GM18873 (cell line): ENCODE measurements around the gene DNAH1.

ENCODE experiments used
- ATAC-seq: cut with Tn5 transposase; IDR thresholded peaks from one replicate; pipeline ENCODE4 v1.9.1; 2021; ENCODE audit warnings: mild to moderate bottlenecking, moderate library complexity, moderate number of reproducible peaks; ENCODE audit not compliant: unreplicated experiment, low FRiP score

Gene DNAH1

DNA sequence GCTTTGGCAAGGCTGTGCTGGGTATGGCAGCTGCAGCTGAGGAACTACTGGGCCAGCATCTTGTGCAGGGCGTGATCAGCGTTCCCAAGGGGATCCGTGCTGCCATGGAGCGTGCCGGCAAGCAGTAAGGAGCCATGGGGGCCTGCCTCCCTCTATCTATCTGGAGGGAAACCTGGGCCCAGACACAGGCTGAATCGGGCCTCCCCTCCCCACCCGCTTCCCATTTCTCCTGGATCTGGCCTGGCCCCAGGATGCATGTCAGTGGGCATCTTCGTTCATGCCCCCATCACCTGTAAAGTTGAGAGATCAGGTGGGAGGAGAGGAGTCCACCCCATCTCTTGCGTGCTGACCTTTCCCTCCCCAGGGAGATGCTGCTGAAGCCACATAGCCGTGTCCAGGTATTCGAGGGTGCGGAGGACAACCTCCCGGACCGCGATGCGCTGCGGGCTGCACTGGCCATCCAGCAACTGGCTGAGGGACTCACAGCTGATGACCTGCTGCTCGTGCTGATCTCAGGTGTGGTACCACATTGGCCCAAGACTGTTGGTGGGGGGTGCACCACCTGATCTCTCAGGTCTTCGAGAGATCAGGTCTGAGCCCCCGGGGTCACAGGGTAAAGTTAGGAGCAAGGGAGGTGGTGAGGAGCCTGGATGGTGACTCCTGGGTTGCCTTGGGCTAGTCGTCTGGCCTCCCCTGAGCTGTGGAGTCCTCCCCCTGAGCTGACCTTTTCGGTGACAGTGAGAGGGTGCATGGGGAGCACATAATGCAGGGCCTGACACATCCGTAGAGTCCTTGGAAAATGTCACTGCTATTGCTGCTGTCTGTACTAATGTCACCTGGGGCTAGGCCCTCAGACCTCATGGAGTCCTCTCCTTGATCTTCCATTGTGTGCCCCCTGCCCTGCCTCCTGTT, 25.3 kb upstream of the DNAH1 start:
- ATAC-seq: no peak

DNA sequence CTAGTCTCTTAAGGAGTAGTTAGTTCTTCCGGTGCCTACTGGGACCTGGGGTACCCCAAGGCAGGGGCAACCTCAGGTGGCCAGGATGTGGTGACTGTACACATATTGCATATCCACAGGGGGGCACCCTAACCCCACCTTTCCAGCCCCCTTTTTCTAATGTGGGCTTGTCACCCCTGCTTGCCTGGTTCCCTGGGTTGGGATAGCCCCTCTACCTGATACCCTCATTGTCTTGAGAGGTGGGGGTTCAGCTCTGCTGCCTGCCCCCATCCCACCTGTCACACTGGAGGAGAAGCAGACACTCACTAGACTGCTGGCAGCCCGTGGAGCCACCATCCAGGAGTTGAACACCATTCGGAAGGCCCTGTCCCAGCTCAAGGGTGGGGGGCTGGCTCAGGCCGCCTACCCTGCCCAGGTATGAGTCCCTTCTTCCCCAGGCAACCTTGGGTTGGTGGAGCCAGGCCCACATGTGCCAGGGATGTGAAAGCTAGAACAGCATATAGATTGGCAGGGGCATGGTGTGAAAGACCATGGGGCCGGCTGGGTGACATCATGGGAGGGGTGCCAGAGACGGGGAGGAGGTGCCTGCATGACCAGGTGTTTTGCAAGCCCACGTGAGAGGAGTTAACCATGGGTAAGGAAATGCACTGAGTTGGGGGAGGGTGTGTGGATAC, 24.5 kb upstream of the DNAH1 start:
- ATAC-seq: no peak

DNA sequence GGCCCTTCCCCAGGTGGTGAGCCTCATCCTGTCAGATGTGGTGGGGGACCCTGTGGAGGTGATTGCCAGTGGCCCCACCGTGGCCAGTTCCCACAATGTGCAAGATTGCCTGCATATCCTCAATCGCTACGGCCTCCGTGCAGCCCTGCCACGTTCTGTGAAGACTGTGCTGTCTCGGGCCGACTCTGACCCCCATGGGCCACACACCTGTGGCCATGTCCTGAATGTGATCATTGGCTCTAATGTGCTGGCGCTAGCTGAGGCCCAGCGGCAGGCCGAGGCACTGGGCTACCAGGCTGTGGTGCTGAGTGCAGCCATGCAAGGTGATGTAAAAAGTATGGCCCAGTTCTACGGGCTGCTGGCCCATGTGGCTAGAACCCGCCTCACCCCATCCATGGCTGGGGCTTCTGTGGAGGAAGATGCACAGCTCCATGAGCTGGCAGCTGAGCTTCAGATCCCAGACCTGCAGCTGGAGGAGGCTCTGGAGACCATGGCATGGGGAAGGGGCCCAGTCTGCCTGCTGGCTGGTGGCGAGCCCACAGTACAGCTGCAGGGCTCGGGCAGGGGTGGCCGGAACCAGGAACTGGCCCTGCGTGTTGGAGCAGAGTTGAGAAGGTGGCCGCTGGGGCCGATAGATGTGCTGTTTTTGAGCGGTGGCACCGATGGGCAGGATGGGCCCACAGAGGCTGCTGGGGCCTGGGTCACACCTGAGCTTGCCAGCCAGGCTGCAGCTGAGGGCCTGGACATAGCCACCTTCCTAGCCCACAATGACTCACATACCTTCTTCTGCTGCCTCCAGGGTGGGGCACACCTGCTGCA, 23.7 kb upstream of the DNAH1 start:
- no peak for ATAC-seq

DNA sequence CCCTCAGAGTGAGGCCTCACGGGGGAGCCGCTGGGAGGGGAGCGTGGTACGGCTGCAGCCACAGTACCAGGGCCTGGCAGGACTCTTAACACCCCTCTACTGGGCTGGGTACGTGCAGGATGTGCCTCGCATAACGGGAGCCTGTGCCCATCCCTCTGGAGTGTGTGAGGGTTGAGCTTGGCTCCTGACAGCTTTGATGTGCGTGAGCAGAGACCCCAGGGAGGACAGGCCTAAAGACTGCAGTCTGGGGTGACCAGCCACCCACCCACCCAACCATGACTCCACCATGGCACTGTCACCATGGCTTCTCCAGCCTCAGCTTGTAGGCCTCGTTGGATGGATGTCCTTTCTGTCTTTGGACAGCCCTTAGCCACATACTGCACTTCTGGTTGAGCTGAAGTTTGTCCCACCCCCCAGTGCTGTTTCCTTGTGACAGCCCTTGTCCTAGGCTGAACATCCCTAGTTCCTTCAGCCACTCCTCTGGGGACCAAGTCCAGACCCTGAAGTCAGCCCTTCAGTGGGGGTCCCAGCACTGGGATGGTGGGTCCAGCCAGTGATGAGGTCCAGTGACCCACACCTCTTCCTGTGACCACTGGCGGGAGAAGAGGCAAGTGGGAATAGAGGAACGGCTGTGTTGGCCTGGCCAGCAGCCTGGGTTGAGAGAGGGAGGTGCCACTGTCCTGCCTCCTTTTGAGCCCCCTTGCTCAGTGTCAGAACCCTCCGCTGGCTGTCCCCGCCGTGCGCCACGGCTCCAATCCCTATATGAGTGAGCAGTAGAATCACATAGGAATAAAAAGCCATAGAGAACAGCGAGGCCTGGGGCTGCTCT, 22.4 kb upstream of the DNAH1 start:
- ATAC-seq: no peak

DNA sequence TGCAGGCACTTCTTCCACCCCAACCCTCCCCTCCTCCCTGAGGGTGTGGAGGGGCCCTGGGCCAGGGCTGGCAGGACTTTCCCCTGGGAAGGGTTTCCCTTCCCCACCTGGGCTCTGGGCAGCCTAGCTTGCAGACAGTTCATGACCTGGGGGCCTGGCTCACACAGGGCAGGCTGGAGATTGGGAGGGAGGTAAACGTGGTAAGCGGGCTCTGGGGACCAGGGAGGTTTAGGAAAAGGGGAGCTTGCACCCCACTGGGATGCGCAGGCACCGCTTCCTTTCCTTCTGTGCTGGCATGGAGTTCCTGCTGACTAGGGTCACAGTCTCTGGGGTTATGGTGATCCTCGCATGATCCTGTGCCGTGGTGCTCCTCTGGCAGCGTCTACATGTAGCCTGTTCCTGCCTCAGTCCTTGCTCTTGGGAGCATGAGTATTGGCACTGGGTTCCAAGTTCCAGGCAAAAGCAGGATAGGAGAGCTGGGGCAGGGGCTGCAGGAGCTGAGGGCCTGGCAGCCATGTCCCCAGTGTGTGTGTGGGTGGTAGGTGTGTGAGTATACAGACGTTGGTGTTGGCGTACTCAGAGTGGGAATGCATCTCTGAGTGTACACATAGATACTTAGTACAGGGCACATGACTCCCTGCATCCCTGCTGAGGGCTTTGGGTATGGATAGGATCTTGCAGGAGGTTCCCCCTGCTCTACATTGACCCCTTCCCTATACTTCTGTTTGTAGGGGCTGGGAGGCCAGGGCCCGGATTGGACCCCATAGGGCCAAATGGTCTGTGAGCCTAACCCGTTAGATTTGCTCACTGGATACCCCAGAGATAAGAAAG, 21.6 kb upstream of the DNAH1 start:
- ATAC-seq: no peak

DNA sequence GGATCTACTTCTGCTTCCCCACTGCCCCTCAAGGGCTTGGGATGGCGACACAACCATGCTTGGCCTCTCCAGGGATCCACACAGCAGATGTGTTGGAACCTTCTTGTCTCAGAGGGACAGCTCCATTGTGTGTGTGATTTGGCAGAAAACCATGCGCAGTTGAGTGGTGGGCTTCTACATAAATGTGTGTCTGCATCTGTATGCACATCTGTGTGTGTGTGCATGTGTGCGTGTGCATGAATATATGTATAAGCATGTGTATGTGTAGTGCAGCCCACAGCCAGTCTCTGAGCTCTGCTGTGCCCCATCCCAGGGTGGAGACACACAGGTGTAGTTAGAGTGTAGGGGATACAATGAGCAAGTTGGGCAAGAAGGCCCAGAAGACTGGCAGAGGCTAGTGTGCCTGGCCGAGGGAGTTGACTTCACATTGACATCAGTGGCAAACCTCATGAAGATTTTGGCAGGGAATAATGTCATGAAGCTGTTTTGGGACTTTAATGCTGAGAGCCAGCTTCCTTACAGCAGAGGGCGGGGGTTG, 20.4 kb upstream of the DNAH1 start:
- ATAC-seq: no peak

DNA sequence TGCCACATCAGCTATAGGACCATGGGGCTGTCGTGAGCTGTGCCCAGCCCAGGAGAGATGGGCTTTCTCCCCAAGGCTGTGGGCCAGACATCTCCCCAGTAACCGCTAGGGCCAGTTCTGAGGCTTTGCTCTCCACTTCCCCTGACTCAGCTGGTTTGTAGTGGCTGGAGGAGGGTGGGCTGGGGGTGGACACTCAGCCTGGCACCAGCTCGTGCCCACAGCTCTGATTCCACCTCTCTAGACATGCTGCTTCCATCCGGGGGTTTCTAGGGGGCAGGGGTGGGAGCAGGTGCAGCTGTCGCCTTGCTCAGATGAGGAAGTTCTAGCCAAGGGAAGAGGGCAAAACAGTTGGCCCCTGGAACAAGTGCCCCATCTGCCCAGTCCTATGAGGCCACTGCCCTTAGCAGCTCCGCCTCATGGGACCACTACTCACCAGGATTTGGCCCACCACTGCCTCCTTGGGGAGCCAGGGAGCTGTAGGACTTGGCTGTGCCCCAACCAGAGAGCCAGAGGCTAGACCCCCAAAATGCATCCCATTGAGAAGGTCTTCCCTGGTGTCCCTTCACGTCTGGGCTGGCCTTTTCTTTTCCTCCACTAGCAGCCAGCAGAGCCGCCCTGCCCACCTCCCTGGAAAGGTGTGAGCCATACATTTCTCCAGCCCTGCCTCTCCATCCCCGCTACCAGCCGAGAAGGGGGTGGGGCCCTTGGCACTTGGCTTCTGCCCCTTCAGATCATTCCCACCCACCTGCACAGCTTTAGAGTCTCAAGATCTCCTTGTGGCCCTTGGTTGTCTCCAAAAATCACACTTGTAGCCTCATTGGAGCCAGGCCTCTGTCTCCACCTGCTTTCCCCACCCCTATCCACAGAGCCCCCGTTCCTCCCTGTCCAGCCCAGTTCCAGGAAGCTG, 18.6 kb upstream of the DNAH1 start:
- ATAC-seq: no peak

DNA sequence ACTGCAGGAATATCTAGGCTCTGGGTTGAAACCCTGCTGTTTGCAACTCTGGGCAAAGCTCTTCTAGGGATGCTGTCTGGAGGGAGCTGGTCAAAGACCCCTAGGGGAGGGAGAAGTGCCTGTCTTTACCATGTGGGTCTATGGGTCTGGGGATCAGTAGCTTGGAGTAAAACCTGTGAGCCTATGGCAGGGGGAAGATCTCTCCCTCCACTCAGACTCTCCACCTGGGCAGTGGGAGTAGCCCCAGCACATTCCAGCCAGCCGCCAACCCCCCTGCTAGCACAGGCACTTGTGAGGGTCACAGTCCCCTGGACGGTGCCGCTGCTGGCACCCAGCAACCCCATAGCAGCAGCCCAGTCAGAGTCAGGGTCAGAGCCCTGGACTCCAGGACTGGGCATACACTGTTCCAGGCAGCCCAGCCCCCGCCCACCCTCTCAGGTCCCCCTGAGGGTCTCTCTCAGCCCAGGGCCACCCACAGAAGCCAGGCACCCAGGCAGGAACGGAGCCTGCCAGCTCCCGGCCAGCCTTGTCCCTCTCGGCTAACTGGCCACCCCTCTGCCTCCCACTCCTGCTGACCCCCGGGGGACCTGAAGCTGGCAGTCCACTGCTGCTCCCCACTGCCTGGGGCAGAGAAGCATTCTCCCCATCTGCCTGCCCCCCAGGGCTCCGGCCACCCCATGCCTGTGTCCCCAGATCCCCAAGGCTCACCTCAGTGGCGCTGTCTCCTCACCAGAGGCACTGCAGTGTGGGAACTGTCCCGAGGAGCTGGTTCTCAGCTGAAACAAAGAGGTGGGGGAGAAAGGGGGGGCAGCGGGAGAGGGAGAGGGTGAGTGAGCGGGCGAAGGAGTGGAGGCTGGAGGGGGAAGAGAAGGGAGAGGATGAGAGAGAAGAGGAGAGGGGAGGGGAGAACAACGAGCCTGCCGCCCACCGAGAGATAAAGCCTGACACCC, 17.7 kb upstream of the DNAH1 start:
- no peak for ATAC-seq

DNA sequence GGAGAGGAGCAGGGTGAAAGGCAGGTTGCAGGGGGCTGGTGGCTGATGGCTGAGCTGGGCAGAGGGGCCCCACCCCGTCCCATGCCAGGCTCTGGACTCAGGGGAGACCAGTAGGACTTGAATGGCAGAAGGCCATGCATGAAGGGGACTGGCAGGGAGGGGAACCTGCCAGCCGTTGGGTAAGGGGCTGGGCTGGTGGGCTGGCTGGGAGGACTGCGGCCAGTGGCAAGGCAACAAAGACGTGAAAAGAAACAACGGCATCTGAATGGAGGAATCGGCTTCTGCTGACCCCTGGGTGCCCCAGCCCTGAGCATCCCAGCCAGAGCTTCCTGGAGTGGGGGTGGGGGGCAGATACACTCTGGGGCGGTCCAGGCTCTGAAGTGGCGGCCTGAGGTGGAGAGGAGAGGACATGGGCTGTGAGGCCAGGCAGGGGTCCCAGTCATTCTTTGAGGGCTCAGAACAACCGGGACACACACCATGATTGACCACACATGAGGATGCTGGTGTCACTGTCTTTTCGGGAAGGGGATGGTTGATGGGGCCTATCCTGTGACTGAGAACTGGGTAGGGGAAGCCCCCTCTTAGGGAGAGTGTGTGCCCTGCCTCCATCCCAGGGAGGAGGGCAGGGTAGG, 16.8 kb upstream of the DNAH1 start:
- ATAC-seq: no peak

DNA sequence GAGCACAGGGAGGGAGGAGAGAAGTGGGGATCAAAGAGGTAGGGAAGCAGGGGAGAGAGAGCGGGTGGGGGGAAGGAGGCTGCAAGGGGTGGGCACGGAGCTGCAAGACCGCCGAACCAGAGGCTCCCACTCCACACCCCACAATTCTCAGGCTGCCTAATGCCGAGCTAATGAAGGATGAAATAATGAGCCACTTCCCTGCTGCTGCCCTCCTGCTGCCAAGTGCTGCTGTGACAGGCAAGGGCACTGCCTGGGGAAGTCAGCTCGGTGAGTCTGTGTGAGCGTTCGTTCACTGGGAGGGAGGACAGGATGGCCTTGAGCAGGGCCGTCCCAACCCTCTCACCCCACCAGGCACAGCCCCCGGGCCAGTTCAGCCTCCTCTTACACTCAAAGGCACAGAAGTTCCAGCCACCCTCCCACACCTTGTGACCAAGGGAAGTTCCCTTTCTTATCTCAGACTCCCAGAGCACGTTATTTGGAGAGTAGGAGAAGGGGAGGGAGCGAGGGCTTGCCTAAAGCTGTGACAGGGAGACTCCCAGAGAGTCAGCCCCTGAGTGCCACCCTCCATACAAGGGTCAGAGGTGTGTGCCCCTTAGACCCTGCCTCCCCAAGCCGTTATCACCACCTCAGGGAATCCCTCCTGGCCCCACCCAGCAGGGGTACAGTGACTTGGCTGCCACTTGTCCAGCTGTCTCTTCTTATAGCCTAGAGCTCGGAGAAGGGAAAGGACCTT, 16.1 kb upstream of the DNAH1 start:
- ATAC-seq: no peak

DNA sequence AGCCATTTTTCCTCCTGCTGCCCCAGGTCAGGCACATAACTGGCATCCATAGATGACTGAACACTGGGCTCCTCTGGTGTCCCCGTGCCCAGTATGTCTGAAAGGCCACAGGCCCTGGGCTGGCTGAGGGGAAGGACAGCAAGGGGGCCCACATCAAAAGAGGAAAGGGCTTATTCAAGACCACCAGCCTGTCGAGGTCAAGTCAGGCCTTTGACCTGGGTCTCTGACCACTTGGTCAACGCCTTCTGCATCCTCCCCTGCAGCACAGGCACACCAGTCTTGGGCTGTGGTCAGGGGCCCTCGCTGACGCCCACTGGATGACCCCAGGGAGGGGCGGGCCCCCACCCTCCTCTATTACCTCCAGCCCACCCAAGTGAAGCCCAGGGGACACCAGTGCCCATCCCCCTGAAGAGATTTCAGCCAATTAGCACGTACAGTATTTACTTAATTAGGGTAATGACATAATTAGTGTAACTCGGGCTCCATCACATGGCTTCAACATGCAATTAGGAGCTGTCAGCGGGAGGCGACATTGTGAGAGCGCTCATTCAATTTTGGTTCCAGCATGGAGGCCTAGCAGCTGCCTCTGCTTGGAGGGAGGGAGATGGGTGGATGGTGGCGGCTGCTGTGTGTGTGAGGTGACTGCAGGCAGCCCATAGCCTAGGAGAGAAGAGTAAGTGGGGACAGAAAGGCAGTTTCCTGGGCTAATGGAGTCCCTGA, 13.5 kb upstream of the DNAH1 start:
- ATAC-seq: no peak

DNA sequence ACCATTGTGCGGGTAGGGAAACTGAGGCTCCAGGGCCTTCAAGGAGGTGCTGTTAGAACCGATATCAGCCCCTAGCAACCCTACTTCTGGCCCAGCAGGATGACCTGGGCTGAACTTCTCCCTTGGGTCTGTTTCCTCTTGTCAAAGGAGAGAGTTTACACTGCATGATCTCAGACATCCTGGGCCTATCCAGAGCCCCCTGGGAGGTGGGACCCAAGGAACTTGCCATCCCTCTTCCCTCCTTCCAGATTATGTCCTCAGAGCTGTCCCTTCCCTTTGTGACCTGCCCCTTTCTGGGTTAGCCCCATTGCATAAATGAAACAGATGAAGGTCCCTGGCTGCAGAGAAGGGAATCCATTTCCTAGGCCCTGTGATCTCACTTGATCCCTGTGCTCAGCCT, 12.3 kb upstream of the DNAH1 start:
- no peak for ATAC-seq

DNA sequence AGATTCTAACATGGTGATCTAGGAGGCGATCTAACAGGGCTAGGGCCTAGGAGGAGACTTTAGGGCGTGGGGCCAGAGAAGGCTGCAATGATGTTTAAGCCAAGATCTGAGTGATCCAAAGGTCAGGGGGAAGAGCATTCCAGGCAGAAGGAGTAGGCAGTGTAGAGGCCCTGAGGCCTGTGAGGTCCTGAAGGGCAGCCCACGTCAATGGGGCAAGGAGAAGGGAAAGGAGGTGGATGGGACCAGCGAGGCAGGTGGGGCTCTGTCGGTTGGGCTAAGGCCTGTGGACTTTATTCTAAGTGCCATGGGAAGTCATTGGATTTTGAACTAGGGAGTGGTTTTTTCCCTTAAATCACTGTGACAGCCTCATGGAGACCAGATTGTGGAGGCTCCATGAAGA, 10.2 kb upstream of the DNAH1 start:
- no peak for ATAC-seq

DNA sequence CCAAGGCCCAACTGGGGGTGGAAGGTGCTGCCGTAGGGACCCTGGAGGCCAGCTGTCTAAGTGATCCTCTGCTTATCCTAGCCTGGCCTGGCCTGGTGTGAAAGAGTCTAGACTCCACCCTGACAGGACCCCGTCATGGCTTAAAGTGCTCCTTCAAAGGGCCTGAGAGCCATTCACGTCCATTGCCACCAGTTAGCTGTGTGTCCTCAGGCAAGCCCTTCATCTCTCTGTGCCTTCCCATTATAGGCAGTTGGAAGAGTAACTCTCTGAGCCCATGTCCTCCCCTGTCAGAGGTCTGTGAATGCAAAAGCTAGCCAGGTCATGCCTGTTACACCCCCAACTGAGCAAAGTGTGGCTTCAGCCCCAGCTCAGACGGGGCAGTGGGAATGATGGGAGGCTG, 9.1 kb upstream of the DNAH1 start:
- ATAC-seq: no peak

DNA sequence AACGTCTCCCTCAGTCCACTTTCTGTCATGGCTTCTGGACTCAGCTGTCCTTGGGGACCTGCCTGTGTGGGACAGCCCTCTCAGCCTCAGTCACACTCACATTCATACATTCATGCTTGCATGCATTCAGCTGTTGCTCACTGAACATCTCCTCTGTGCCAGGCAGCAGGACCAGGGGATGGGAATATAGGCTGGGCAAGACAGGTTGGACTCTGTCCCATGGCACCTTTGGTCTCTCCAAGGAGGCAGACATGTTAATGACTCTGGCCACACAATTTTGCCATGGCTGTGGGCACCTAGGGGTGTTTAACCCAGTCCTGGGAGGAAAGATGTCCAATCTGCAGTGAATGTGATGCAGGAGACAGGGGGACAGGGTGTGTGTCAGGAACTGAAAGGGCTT, 7.8 kb upstream of the DNAH1 start:
- no peak for ATAC-seq
